Activated CD8-positive, alpha-beta memory T cell treated with anti-CD3 and anti-CD28 coated beads for 48 hours (primary cell): Measurements from ENCODE around the gene RFT1.
A peak's percentile ranks its signal among the peaks of the same experiment; 100 is the strongest.

ENCODE experiments used
- DNase-seq, 3 experiments: peaks; one replicate each; pipeline ENCODE4 v3.0.0-alpha.2; 2020; ENCODE audit warnings: low read depth in 2 of 3, low spot score in 2 of 3

Gene RFT1

GRCh38 chr3:53130179-53131061, at the start of gene RFT1:
Gene RFT1 (minus strand): TSS chr3:53130435. CDS start chr3:53130400, 35 bp downstream.
- peak; percentile 88 to 97 (median 96) for DNase-seq

GRCh38 chr3:53179580-53179979, 49.3 kb upstream of the RFT1 start:
- DNase-seq = no peak

- DNase-seq = no peak
Measured at GRCh38 chr3:53178246-53178645, 48.0 kb upstream of the RFT1 start.

GRCh38 chr3:53175613-53176540, 45.6 kb upstream of the RFT1 start:
- DNase-seq = no peak

GRCh38 chr3:53174346-53175250, 44.4 kb upstream of the RFT1 start:
- no peak for DNase-seq

- no peak for DNase-seq
Measured at GRCh38 chr3:53173107-53173506, 42.9 kb upstream of the RFT1 start.

- DNase-seq = no peak
Measured at GRCh38 chr3:53171827-53172505, 41.7 kb upstream of the RFT1 start.

- DNase-seq = no peak
Measured at GRCh38 chr3:53171064-53171418, 40.8 kb upstream of the RFT1 start.

GRCh38 chr3:53170325-53171063, 40.3 kb upstream of the RFT1 start:
- no peak for DNase-seq

GRCh38 chr3:53169832-53170324, 39.6 kb upstream of the RFT1 start:
- DNase-seq = no peak

- DNase-seq = no peak
Measured at GRCh38 chr3:53169045-53169831, 39.0 kb upstream of the RFT1 start.

- DNase-seq = no peak
Measured at GRCh38 chr3:53168175-53168923, 38.1 kb upstream of the RFT1 start.

GRCh38 chr3:53167418-53168174, 37.4 kb upstream of the RFT1 start:
- DNase-seq = no peak

- DNase-seq = no peak
Measured at GRCh38 chr3:53166781-53167291, 36.6 kb upstream of the RFT1 start.

GRCh38 chr3:53166206-53166605, 36.0 kb upstream of the RFT1 start:
- DNase-seq = no peak

GRCh38 chr3:53164911-53165310, 34.7 kb upstream of the RFT1 start:
- DNase-seq = no peak
